Bone marrow (tissue), 2 donors: ENCODE results near the gene CRIM1.
"Not testable (repeated sequence)": the region's sequence is repeated elsewhere in the genome, so short reads cannot be mapped to it uniquely, and the experiment has no call there.

Experiments used
- DNase-seq, 2 donors: peaks; one replicate each; lab custom pipeline; 2025; lab: John Stamatoyannopoulos, UW

The CRIM1 gene

DNA sequence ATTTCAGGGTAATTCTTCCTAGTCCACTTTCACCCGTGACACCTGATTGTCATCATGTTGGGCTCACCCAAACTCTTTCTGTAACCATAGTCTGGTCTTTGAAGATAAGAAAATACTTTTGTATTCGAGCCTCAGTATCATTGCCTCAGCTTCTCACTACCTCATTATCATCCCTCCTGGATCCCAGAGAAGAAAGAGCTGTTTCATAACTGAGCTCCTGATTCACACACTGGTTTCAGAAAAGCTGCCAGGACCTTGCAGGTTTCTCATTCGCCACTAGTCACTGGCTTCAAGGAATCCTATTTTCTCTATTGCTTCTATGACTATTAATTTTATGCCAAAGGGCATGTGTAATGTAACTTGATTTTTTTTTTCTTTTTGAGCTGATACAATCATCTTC lies 2.9 kb upstream of the CRIM1 start:
- DNase-seq = no peak

DNA sequence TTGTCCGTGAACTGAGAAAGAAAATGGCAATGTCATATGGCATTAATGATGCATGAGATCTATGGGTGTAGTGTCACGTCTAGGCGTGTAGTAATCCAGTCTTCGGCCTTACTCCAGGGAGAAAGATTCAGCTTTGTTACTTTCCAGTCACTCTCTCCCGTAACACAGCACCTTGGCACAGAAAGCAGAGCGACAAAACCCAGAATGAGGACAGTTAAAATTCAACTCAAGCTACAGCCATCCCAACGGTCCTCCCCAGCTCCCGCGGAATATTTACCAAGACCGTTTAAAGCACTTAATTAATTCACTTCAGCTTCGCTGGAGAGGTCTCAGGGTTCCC lies 797 bp upstream of the CRIM1 start:
- no peak for DNase-seq

DNA sequence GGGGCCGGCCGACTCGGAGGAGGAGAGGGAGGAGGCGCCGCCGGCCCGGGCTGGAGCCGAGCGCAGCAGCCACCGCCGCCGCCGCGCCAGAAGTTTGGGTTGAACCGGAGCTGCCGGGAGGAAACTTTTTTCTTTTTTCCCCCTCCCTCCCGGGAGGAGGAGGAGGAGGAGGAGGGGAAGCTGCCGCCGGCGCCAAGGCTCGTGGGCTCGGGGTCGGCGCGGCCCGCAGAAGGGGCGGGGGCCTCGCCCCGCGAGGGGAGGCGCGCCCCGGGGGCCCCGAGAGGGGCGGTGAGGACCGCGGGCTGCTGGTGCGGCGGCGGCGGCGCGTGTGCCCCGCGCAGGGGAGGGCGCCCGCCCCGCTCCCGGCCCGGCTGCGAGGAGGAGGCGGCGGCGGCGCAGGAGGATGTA lies 316 bp downstream of the CRIM1 start:
- DNase-seq = no peak

DNA sequence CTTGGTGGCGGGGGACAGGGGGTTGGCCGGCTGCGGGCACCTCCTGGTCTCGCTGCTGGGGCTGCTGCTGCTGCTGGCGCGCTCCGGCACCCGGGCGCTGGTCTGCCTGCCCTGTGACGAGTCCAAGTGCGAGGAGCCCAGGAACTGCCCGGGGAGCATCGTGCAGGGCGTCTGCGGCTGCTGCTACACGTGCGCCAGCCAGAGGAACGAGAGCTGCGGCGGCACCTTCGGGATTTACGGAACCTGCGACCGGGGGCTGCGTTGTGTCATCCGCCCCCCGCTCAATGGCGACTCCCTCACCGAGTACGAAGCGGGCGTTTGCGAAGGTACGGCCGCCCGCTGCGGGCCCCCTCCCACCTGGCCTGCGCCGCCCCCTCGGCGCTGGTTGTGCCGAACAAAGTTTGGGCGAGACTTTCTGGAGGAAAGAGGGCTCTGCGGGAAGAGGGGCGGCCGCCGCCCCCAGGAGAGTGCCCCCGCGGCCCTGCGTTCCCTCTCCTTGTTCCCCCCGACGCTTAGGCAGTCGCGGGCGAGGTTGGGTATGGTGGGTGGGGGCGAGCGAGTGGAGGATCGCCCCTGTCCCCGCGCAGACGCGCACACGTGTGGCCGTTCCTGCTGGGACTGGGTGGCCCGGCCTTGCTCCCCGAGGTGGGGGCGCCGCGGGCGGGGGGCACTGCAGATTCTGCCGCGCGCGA lies 866 bp downstream of the CRIM1 start:
- DNase-seq = no peak

DNA sequence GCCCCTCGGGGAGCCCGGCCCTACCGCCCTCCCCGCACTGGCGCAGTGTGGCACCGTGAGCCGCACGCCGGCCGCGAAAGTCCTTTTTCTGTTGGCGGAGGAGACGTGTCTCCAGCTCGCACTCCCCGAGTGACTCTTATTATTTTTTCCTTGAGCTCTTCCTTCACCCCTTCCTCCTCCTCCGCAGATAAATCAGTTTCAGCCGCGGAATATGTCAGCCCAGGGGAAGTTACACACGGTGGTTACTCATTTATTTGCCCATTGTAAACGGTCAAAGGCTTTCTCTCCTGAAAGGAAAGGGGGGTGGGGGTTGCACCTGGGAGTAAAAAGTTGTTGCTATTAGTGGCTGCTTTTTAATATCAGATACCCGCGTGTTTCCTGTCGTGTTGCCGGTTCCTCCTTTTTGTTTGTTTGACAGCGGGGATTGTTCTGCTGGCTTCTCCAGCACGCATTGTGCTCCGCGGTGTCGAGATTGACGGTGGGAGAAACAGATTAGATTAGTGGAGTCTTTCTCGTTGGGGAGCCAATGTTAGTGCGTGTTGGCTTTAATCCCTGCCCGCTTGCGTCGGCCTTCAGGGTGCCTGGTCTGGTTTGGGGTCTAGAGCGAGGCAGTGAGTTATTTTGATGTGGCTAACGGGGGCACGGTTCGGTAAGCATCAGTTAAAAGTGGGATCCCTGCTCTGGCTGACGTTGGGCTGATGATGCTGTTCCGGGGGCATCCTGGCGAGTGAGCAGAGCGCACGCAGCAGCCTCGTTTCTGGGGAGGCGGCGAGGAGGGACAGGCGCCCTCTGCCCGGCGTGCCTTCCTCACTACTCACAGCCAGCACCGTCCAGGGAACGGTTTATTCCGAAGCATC lies 1.6 kb downstream of the CRIM1 start:
- DNase-seq = peak in 1 of 2 donors; percentile 53

DNA sequence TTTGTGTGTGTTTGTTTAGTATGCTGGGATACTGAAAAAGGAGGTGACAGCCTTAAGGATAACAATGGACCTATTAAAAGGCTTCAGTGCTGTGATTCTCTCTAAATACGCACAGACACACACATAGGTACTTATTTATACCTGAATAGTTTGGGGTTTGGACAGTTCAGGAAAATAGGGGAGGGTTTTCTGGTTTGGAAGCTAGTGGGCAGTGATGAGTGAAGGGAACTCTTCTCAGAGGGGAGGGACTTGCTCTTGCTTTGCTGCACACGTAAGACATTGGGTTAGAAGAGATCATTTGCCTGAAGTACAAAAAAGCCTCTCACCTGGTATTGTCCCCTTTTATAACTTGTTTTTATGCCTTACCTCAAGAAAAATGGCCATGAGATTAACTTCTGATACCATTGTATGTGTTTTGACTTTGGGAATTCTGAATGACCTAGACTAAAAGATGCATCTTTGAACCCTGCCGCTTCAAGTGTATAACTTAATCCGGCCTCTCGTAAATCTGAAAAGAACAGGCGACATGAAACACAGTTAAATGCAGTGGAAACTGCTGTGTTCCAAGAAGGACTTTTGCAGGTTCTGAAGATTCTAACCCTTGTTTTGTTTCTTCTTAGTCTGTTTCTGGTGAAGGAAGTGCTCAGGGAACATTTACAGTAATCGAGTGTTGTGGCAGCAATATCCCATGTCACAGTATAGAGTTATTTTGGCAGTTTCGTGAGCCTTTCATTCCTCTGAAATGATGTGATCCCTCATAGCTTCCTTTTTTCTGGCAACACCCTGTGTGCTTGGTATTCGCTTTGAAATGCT lies 2.5 kb downstream of the CRIM1 start:
- DNase-seq = peak in 1 of 2 donors; percentile 13

DNA sequence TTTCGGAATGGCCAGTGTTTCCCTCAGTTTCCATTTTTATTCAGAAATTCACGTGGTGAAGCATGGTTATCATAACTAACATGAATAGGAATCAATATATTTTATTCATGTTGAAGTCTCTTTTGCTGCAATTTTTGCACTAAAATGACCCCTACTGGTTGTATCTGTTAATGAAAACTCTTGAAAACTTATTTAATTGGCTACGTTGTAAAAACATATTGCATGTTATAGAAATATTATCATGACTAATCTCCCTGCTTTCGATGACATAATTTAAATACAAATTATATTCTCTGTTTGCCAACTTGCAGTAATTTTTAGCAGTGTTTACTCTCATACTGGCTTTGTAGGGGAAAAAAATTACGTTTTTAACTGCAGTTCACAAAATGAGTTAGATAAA lies 3.5 kb downstream of the CRIM1 start:
- no peak for DNase-seq

DNA sequence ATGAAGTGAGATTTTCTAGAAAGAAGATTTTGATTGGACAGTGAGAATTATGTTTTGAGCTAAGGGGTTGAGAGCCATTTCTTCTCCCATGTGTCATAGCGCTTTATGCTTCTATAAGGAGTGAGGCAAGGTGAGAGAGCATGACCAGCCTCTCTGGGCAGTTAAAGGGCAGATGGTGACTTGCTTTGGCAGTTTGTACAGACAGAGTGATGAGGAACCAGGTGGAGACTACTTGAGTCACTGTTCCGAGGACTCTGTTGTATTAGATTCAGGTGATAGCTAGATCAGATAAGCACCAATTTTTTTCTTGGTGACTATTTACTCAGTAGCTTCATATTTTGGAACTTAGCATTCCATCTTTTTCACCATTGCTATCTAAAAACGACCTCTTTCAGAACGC lies 4.5 kb downstream of the CRIM1 start:
- no peak for DNase-seq

DNA sequence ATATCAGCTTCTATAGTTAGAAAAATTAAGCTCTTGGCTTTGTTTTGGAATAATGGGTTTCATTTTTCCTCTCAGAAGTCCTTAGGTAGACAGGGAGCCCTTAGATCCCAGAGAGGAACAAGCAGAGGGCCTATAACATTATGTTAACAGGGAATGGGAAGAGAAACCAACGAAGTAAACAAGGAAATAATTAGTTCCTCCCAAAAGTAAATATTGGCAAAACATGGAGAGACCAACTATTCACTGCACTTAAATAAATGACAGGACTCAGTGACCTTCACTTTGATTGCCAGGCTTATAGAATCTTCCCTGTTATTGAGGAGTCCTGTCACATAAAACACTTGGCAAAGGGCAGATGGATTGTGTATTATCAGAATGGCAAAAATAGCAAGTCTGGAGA lies 5.3 kb downstream of the CRIM1 start:
- DNase-seq = no peak

DNA sequence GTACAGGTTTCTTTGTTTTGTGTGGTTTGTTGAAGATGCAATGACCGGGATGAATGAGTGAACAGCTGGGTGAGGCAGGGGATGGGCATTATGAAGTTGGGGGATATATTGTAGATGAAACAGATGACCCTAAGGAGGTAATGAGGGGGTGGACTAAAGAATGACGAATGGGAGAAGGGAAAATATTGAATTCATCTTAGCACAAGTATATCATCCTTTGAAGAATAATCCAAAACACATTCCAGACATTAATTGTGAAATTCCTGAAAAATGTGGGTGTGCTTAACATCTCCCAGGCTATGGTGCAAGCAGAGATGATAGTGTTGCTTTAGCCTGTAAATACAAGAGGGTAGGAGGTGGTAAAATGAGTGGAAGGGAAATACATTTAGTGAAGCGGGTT lies 5.8 kb downstream of the CRIM1 start:
- no peak for DNase-seq

DNA sequence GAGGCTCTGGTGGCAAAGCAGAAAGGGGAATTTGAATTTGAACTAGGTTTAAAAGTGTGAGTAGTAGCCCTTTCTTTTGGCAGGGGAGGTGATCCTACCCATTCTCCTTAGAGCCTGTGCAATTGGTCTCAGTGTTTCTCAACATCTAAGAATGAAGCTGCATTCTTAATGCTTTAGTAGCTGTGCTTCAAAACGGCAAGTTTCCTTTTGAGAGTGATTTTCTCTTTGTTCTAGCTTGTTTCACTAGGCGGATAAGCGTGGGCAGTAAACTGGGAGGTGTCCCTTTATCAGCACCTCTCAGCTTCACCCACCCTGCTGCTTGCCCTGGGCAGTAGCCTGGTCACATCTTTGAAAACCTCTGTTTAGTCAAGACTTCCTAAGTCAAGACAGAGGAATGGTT lies 6.7 kb downstream of the CRIM1 start:
- DNase-seq = no peak

DNA sequence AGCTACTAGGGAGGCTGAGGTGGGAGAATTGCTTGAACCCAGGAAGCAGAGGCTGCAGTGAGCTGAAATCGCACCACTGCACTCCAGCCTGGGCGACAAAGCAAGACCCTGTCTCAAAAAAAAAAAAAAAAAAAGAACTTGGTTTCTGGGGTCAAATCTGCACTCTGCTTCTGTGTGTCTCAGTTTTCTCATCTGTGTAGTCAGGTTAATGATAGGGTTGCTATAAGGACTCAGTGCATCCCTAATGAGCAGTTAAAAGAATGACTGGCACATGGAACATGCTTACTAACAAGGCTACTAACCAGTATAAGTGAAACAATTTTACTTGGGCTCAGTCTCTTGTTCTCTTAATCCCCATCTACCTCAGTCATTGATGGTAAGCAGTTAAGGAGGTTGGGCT lies 7.5 kb downstream of the CRIM1 start:
- DNase-seq = not testable (repeated sequence)

DNA sequence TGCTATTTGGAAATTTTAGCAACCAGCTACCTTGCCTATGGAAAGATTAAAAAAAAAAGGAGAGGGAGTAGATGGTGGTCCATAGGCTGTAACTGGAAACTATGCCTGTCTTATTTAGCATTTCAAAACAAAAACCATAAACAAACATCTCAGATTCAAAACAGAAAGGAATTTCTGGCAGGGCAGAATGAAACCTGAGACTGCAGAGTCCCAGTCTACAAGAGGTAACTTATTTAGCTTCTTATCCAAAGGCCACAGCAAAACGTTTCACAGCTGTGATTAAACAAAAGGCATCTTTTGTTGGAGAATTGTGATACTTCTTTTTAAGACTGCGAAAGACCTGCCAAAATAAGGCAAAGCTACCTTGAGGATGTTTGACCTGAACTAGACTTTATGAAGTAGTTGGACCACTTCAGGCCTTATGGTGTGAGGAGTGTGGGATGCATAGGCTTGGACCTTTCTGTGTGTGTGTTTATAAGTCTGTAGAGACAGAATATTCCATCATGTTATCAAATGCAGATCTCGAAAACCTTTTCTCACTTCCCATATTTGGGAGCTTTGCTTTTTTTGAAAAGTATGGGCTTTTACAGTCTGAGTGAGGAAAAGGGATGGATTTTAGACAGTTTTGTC lies 11.0 kb downstream of the CRIM1 start:
- no peak for DNase-seq

DNA sequence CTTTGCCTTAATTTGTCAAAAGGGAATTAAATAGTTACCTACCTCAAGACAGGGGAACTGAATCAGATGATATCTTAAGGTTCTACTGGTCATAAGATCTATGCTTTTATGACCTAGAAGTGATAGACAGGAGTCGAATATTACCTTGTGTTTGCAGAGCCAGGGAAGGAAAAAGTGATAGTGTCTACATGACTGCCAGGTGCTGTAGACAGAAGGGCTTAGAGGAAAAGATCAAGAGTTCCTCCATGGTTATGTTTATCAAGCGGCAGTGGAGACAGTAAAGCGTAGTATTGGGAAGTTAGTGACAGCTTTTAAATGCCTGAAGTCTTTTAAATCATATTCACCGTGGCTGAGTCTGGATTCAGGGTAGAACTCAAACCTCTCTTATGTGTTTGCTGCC lies 11.9 kb downstream of the CRIM1 start:
- DNase-seq = no peak

DNA sequence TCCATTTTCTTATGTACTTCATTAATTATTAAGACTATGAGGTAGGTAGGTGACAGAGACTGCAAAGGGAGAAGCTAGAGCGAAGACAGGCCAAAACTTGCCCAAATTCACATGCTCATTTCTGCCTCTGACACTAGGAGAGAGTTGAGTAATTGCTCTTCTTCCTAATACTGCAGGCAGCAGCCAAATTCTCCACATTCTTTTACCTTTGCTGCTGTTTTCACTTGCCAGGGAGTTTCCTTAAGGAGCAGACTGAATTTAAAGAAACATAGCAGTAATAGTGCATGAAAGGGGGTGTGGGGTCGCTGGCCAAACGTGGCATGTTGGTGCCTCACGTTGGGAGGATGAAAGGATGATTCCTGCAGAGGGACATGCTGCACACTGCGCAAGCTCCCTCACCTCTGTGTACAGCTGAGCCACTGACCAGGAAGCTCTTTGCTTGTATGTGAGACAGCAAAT lies 12.3 kb downstream of the CRIM1 start:
- DNase-seq = no peak

DNA sequence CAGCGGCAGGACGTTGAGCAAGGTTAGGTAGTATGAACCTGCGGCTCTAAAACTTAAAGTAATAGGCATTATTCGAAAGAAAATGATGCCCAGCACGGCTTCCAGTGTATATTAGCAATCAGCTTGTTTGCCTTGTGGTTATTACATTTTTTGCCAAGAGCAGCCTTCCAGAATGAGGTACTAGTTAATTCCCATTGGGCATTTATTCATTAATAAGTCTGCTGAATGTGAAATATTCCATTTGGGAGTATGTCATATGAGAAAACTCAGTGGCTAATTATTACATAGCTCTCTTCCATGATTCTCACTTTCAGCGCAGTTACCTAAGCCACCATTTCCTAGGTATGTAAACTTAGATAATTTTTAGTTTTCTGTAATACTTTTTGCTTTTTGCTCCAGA lies 12.9 kb downstream of the CRIM1 start:
- DNase-seq = no peak

DNA sequence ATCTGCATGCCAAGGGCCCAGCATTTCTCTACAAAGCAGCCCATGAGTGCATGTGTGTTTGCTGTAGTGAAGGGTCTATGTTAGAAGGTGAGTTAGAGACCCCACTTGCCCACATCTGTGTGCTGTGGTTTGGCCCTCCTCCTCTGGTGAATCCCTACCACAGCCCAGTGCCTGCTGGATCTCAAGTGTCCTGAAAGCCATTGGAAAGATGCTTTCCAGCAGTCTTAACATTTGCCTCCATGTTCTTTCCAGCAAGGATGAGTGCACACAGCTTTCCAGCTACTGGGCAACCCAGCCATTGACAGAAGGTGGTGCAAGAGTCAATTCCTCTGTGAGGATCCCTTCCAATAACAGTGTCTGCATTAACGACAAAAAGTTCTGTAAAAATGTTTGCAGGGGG lies 13.6 kb downstream of the CRIM1 start:
- no peak for DNase-seq

DNA sequence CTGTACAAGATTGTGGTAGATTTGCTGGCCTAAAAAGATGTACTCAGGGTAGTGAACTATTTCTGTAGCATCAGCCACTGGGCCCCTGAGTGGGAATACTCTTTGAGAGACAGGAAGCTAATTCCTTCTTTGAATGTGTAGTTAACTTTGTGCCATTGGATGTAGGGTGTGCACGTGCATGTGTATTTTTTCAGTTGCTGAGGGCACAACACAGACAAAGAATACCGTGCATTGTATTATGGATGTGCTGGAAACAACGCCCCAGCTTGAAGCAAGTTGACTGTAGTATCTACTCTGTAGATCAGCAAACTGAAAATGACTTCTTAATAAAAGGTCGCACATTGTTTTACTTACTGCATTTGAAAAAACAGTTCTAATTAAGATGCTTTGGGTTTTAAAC lies 14.1 kb downstream of the CRIM1 start:
- DNase-seq = no peak

DNA sequence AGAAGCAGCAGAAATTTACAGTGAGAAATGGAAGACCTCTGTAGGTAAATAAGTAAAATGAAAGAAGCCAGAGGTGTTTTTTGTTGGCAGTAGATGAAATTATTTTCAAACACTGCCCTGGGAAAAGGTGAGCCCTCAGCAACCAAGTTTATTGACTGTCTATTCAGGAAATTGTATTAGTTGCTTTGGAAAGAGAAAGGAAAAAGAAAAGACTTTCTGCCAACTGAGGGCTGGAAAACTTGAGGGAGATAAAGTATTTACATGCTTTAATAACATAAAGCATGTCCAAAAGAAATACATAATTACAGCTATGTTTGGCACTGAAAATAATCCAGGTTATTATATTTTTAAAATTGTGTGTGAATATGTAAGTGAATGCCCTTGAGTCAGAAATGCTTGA lies 14.7 kb downstream of the CRIM1 start:
- DNase-seq = no peak

DNA sequence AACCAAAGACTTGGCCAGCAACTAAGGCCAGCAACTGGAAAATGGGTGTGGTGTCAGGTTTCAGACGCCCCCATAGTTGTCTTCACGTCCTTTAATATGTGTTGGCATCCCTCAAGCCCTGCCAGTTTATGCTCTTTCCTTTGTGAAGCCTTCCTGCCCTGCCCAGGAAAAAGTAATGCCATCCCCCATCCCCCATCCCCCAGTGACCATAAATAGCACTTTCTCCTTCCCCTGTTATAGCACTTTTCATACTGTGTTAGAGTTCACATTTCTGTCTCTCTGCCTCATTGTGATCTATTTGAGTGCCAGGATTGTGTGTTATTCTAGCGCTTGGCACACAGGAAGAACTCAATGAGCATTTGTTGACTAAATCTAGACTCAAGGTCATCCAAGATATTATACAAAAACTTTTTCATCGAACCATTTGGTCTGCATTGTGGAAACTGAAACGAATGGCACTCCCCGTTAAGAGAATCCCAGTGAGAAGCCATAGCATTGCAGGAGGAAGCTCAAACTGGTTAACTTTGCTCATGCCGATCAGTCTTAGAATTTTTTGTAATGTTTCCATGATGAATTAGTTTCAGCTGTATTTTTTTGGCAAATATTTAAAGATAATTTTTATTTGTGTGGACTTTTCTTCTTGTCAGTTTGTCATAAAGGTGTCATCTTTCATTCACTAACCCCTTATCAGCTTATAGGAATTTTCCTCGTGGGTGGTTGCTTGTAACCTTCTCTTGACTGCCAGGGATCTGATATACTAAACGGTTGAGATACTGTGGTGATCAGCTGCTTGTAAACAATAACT lies 15.7 kb downstream of the CRIM1 start:
- no peak for DNase-seq

DNA sequence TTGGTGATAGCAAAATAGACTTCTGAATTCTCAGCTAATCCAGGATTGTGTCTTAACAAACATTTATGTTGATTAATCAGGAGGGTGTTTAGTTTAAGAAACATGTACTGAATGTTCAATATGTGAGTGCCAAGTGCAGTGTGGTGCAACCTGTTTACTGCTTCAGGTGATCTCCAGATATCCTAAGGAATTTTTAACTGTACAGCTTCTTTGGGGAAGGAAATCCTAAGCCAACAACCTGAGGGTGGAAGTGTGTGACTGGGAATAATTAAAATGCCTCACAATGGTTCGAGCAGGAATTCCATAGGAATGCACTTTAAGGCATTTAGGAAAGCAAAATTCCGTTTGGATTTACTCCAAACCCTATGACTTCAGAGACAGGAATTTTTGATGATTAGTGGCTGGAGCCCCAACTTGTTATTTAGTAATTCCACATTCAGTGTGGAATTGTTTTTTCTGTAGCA lies 16.4 kb downstream of the CRIM1 start:
- DNase-seq = no peak
